HL-60 (cell line): ENCODE results near the gene CCDC88C.

Experiments used
- CTCF ChIP-seq: IDR thresholded peaks from one replicate; pipeline ENCODE4 v1.5.1; 2011; ENCODE audit warnings: low read length, control low read depth, inconsistent platforms; ENCODE audit not compliant: insufficient read depth
- GABPA ChIP-seq: IDR thresholded peaks from 2 replicates; pipeline ENCODE4 v1.6.1; 2012; ENCODE audit warnings: low read depth
- POLR2AphosphoS5 ChIP-seq: IDR thresholded peaks from 2 replicates; pipeline ENCODE4 v1.6.1; 2012; ENCODE audit warnings: low read depth
- REST ChIP-seq: IDR thresholded peaks from 2 replicates; pipeline ENCODE4 v1.6.1; 2012; ENCODE audit warnings: low read depth; ENCODE audit not compliant: insufficient replicate concordance

GRCh38 chr14:91417120-91417982, at the start of gene CCDC88C:
- TF ChIP-seq CTCF (no peak), POLR2AphosphoS5 (no peak), REST (no peak), GABPA (no peak)
